H1 (cell line): ENCODE measurements around the gene B4GAT1. TPM values are rescaled to one million over a fixed set of nuclear protein-coding genes. Genes with fewer than 3 reads are reported as not detected.

ENCODE experiments used
- CTCF ChIA-PET: fragments of 300-600 bp; sonication (Branson Sonifier 250); formaldehyde crosslinking; loops from one replicate; lab custom pipeline; 2021; ENCODE audit not compliant: partially characterized antibody; lab: Charles Lee
- POLR2A ChIA-PET: fragments of 300-600 bp; sonication (Branson Sonifier 250); formaldehyde crosslinking; loops from one replicate; lab custom pipeline; 2021; ENCODE audit warnings: inconsistent platforms; ENCODE audit not compliant: partially characterized antibody; lab: Charles Lee
- DNase-seq, 2 experiments: peaks; one replicate each; pipeline versions ENCODE4 v3.0.0 to v3.0.0-alpha.2; 2010 to 2022; ENCODE audit warnings: low spot score in 2 of 2, low read depth in 1 of 2, mixed read lengths in 1 of 2
- FAIRE-seq: peaks from 2 replicates; lab custom pipeline; 2011; peaks lifted over from hg19 to GRCh38; lab: Jason Lieb, UNC
- H2AFZ ChIP-seq: 2 replicates; pipeline ENCODE4 v1.8.1; 2012; ENCODE audit warnings: low read length, inconsistent platforms
- H2AK5ac ChIP-seq: 2 replicates; pipeline ENCODE4 v1.6.1; 2013; ENCODE audit warnings: low read depth, low read length
- H2BK120ac ChIP-seq: replicated peaks from 2 replicates; pipeline ENCODE3; 2013; ENCODE audit warnings: low read depth, low read length, inconsistent platforms
- H2BK12ac ChIP-seq: 2 replicates; pipeline ENCODE4 v1.6.1; 2013; ENCODE audit warnings: low read depth, low read length
- H2BK15ac ChIP-seq: 2 replicates; pipeline ENCODE4 v1.6.1; 2013; ENCODE audit warnings: low read length
- H2BK20ac ChIP-seq: 2 replicates; pipeline ENCODE4 v1.6.1; 2013; ENCODE audit warnings: low read length
- H2BK5ac ChIP-seq: 2 replicates; pipeline ENCODE4 v1.6.1; 2013; ENCODE audit warnings: low read depth, low read length
- H3K14ac ChIP-seq: 2 replicates; pipeline ENCODE4 v1.6.1; 2013; ENCODE audit warnings: inconsistent platforms; ENCODE audit not compliant: insufficient read length
- H3K18ac ChIP-seq: 2 replicates; pipeline ENCODE4 v1.6.1; 2013; ENCODE audit warnings: low read length; ENCODE audit errors: extremely low read depth
- H3K23ac ChIP-seq: 2 replicates; pipeline ENCODE4 v1.6.1; 2013; ENCODE audit warnings: inconsistent platforms; ENCODE audit not compliant: insufficient read length
- H3K23me2 ChIP-seq: 2 replicates; pipeline ENCODE4 v1.6.1; 2013; ENCODE audit warnings: low read depth, low read length
- H3K27ac ChIP-seq: 2 replicates; pipeline ENCODE4 v1.6.1; 2011; ENCODE audit warnings: low read depth, low read length, inconsistent platforms
- H3K27me3 ChIP-seq, 4 experiments: replicated peaks in 1 of 4; 1 replicate in 1 of 4; 2 replicates in 3 of 4; pipeline versions ENCODE4 v1.6.1 to v1.8.1; 2011 to 2013; ENCODE audit warnings: low read length in 3 of 4, mild to moderate bottlenecking in 3 of 4, inconsistent platforms in 2 of 4, mixed read lengths in 2 of 4, moderate library complexity in 1 of 4; ENCODE audit not compliant: control insufficient read depth in 3 of 4, insufficient read depth in 3 of 4; ENCODE audit errors: extremely low read depth in 1 of 4
- H3K36me3 ChIP-seq, 4 experiments: 2 replicates each; pipeline versions ENCODE4 v1.6.1 to v1.8.1; 2011 to 2013; ENCODE audit warnings: mild to moderate bottlenecking in 4 of 4, low read length in 3 of 4, moderate library complexity in 2 of 4, control low read depth in 1 of 4, inconsistent platforms in 1 of 4; ENCODE audit not compliant: insufficient read depth in 4 of 4, control insufficient read depth in 2 of 4
- H3K4ac ChIP-seq: replicated peaks from 2 replicates; pipeline ENCODE3; 2013; ENCODE audit warnings: low read length, low read depth, mixed read lengths, inconsistent platforms; ENCODE audit not compliant: insufficient read length
- H3K4me1 ChIP-seq, 4 experiments: replicated peaks in 1 of 4; 1 replicate in 1 of 4; 2 replicates in 3 of 4; pipeline versions ENCODE4 v1.6.1 to v1.8.1; 2011 to 2013; ENCODE audit warnings: low read length in 3 of 4, inconsistent platforms in 2 of 4, mixed read lengths in 1 of 4; ENCODE audit not compliant: insufficient read depth in 4 of 4, control insufficient read depth in 3 of 4
- H3K4me2 ChIP-seq, 2 experiments: 2 replicates each; pipeline versions ENCODE4 v1.6.1 to v1.8.1; 2011 to 2013; ENCODE audit warnings: low read depth in 2 of 2, low read length in 2 of 2, control low read depth in 1 of 2, inconsistent platforms in 1 of 2, mild to moderate bottlenecking in 1 of 2; ENCODE audit not compliant: insufficient read depth in 1 of 2
- H3K4me3 ChIP-seq, 4 experiments: fragments of 200-600, 300-600 bp in 1 of 4; sonication (generic), shearing (Covaris generic), sonication (Bioruptor Twin) in 1 of 4; 2 replicates each; pipeline versions ENCODE4 v1.5.1 to v1.8.1; 2011 to 2016; ENCODE audit warnings: low read length in 4 of 4, low read depth in 3 of 4, control low read depth in 2 of 4, inconsistent platforms in 2 of 4, mild to moderate bottlenecking in 2 of 4, mixed read lengths in 1 of 4, moderate library complexity in 1 of 4; ENCODE audit not compliant: insufficient read depth in 2 of 4; ENCODE audit errors: extremely low read depth in 1 of 4
- H3K56ac ChIP-seq: replicated peaks from 2 replicates; pipeline ENCODE3; 2013; ENCODE audit warnings: low read depth, mild to moderate bottlenecking, mixed read lengths, low read length, inconsistent platforms; ENCODE audit not compliant: insufficient read length
- H3K79me1 ChIP-seq: 2 replicates; pipeline ENCODE4 v1.6.1; 2013; ENCODE audit warnings: low read depth, low read length, control low read depth
- H3K79me2 ChIP-seq, 2 experiments: 2 replicates each; pipeline versions ENCODE4 v1.6.1 to v1.8.1; 2012 to 2013; ENCODE audit warnings: low read length in 2 of 2, mild to moderate bottlenecking in 2 of 2, inconsistent platforms in 1 of 2; ENCODE audit not compliant: insufficient read depth in 2 of 2, control insufficient read depth in 1 of 2
- H3K9ac ChIP-seq, 4 experiments: replicated peaks in 1 of 4; 1 replicate in 1 of 4; 2 replicates in 3 of 4; pipeline versions ENCODE4 v1.6.1 to v1.8.1; 2011 to 2013; ENCODE audit warnings: low read depth in 3 of 4, low read length in 3 of 4, control low read depth in 2 of 4, mild to moderate bottlenecking in 2 of 4, moderate library complexity in 2 of 4, inconsistent platforms in 1 of 4; ENCODE audit errors: extremely low read depth in 1 of 4
- H3K9me3 ChIP-seq, 2 experiments: 2 replicates each; pipeline versions ENCODE4 v1.6.1 to v1.8.1; 2012 to 2013; ENCODE audit warnings: mild to moderate bottlenecking in 2 of 2, moderate library complexity in 2 of 2, control low read depth in 1 of 2, inconsistent platforms in 1 of 2, low read depth in 1 of 2, low read length in 1 of 2, mixed read lengths in 1 of 2; ENCODE audit not compliant: insufficient read depth in 2 of 2
- H4K20me1 ChIP-seq, 2 experiments: replicated peaks in 1 of 2; 2 replicates each; pipeline versions ENCODE3 to v1.8.1; 2011 to 2013; ENCODE audit warnings: inconsistent platforms in 2 of 2, low read length in 2 of 2, mild to moderate bottlenecking in 1 of 2; ENCODE audit not compliant: insufficient read depth in 2 of 2, control insufficient read depth in 1 of 2
- H4K5ac ChIP-seq: 2 replicates; pipeline ENCODE4 v1.6.1; 2013; ENCODE audit warnings: low read length, low read depth, mixed read lengths, inconsistent platforms; ENCODE audit not compliant: insufficient read length
- H4K8ac ChIP-seq: 2 replicates; pipeline ENCODE4 v1.8.0; 2013; ENCODE audit warnings: mild to moderate bottlenecking, moderate library complexity, low read length, inconsistent platforms; ENCODE audit not compliant: insufficient read depth; ENCODE audit errors: extremely low read depth
- H4K91ac ChIP-seq: replicated peaks from 2 replicates; pipeline ENCODE3; 2013; ENCODE audit warnings: low read length, mixed read lengths, inconsistent platforms; ENCODE audit not compliant: insufficient read length
- ASH2L ChIP-seq: fragments of 200-600, 300-600 bp; sonication (generic); IDR thresholded peaks from one replicate; pipeline ENCODE4 v1.7.1; 2017; ENCODE audit warnings: low read length
- CBX8 ChIP-seq: fragments of 300-800, 300-1000 bp; sonication (generic); IDR thresholded peaks from 2 replicates; pipeline ENCODE4 v1.7.1; 2016; ENCODE audit warnings: low read depth, low read length, borderline replicate concordance
- FOSL1 ChIP-seq: IDR thresholded peaks from 2 replicates; pipeline ENCODE4 v1.6.1; 2011; ENCODE audit warnings: mild to moderate bottlenecking, low read depth, low read length, moderate library complexity; ENCODE audit not compliant: insufficient read depth
- JUN ChIP-seq: IDR thresholded peaks from 2 replicates; pipeline ENCODE4 v1.6.1; 2011; ENCODE audit warnings: low read depth, mild to moderate bottlenecking, improper control_type of control experiment, low read length
- KDM4A ChIP-seq: IDR thresholded peaks from one replicate; pipeline ENCODE4 v1.7.1; 2012; ENCODE audit warnings: low read depth, mild to moderate bottlenecking, moderate library complexity, low read length, inconsistent platforms; ENCODE audit not compliant: severe bottlenecking
- PHF8 ChIP-seq: fragments of 200-600 bp; sonication (generic); conservative IDR thresholded peaks from 2 replicates; pipeline ENCODE4 v1.7.1; 2012; ENCODE audit warnings: low read depth, mild to moderate bottlenecking, inconsistent platforms, low read length, moderate library complexity
- RBBP5 ChIP-seq: IDR thresholded peaks from 2 replicates; pipeline ENCODE4 v1.7.1; 2012; ENCODE audit warnings: low read depth, mild to moderate bottlenecking, inconsistent platforms, low read length, moderate library complexity, borderline replicate concordance
- RFX5 ChIP-seq: IDR thresholded peaks from 2 replicates; pipeline ENCODE4 v1.6.1; 2011; ENCODE audit warnings: low read depth, low read length, improper control_type of control experiment, borderline replicate concordance
- TAF7 ChIP-seq: optimal IDR thresholded peaks from 2 replicates; pipeline ENCODE3; 2011; ENCODE audit warnings: low read depth, mild to moderate bottlenecking, inconsistent platforms, low read length, moderate library complexity, borderline replicate concordance
- TEAD4 ChIP-seq: IDR thresholded peaks from 2 replicates; pipeline ENCODE4 v1.6.1; 2012; ENCODE audit warnings: low read depth, low read length, inconsistent platforms, mixed read lengths
- WGBS, 2 experiments: shearing (Covaris generic) in 1 of 2; methylation state at CpG; one replicate each; pipeline versions ENCODE4 v1.1.6 to v1.1.7; 2013 to 2015; ENCODE audit warnings: low lambda C conversion rate in 2 of 2, mixed read lengths in 2 of 2, inconsistent platforms in 1 of 2, low coverage in 1 of 2, missing lambda C conversion rate in 1 of 2; ENCODE audit not compliant: insufficient replicate concordance in 2 of 2, insufficient coverage in 1 of 2, insufficient read length in 1 of 2; ENCODE audit errors: extremely low coverage in 1 of 2, missing lambda C conversion rate in 1 of 2; 5-methylcytosine and 5-hydroxymethylcytosine counted together
- polyA plus RNA-seq, 7 experiments: library from polyadenylated mRNA; depleted of rRNA in 3 of 7; stranded (reverse) in 5 of 7; unstranded in 2 of 7; fragments of >200 nt in 5 of 7; fragments of 200-250 nt in 2 of 7; gene quantifications; 1 replicate in 5 of 7; 2 replicates in 1 of 7; 4 replicates in 1 of 7; pipeline versions ENCODE4 v1.2.1 to v1.2.3, GENCODE V29; 2011 to 2013; ENCODE audit warnings: missing spikeins in 2 of 7, mixed read lengths in 2 of 7
- total RNA-seq: library from RNA; stranded (reverse); fragmentation: NEBNext Ultra II Directional; extraction: Animal tissue kit (Norgen Biotek cat#: 25700); gene quantifications from 2 replicates; pipeline ENCODE4 v1.2.1, GENCODE V29; 2021

B4GAT1 gene
- total and polyA plus RNA-seq, 2 of the 8 experiments (the other 6 are each of a cell fraction or from before 2014, with no cell fraction given) = 22.2 to 27.8 TPM

DNA sequence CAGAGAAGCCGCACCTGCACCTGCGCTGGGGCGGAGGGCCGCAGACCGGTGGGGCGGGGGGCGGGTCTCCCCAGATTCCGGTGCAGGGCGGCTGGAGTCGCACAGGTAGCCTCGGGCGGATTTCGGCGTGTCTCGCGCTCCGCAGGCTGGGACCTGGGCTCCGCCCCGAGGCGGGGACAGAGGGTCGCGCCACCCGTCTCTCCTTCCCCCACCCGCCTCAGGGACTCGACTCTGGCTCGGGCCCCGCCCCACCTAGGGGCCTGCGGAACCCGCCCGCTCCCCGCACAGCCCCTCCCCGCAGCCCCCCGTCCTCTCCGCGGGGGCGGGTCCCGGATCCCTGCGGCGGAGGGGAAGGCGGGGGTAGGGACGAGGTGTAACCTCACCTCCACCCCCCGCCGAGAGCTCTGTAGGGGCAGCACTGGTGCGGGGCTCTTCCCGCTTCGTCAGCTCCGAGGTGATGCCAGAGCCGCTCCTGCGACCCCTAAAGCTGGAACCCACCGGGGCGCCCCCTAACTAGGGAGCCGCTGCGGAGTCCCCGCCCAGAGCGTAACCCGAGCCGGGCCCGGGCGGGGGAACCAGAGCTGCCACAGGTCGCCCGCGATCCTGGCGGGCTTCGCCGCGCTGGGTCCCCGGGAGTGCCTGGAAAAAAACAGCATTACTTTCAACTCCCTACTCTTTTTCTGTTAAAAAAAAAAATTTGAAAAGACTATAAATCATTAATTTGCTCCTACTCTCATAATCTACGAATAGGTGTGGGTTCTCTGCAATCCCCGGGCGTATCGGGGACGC lies 24.4 kb upstream of the B4GAT1 start, which contains the start of gene SLC29A2:
Gene SLC29A2 (minus strand): TSS at position 134 of the 789 bp plus-strand sequence. CDS start 169 bp downstream, outside the sequence.
- Histone ChIP-seq H2AK5ac (peak within 1 kb of the TSS; percentile 95; the same call in 1 of the 2 replicates), H3K79me2 (peaks cover 0 to 16% of the 10 kb centered on the region in 2 experiments; a peak in 2 of 4 replicates), H2BK120ac (peak within 1 kb of the TSS; percentile 96), H3K56ac (peak within 1 kb of the TSS; percentile 98), H4K8ac (peak within 1 kb of the TSS; percentile 95), H3K4me1 (peaks cover 0 to 8% (median 7%) of the 10 kb centered on the region in 4 experiments; a peak in 6 of 7 replicates), H4K5ac (peak within 1 kb of the TSS; percentile 63), H3K27ac (peak within 1 kb of the TSS; percentile 86), H3K27me3 (no peaks in the 10 kb centered on the region), H3K4me2 (peak within 1 kb of the TSS; percentile 76 to 86), H3K18ac (peak within 1 kb of the TSS; percentile 90), H3K36me3 (peaks cover 10 to 31% (median 26%) of the 10 kb centered on the region in 4 experiments), H2BK15ac (peak within 1 kb of the TSS; percentile 88; the same call in 1 of the 2 replicates), H2BK12ac (peak within 1 kb of the TSS; percentile 90; the same call in 1 of the 2 replicates), H3K9me3 (no peaks in the 10 kb centered on the region), H2AFZ (peak within 1 kb of the TSS; percentile 71; the same call in 1 of the 2 replicates), H3K23me2 (peaks cover 7% of the 10 kb centered on the region; the same call in 1 of the 2 replicates), H3K4ac (peak within 1 kb of the TSS; percentile 99), H3K9ac (peak within 1 kb of the TSS; percentile 83 to 89 (median 85)), H2BK5ac (peak within 1 kb of the TSS; percentile 98), H3K4me3 (peak within 1 kb of the TSS; percentile 77 to 93 (median 82)), H3K79me1 (peaks cover 9% of the 10 kb centered on the region; the same call in 1 of the 2 replicates), H4K20me1 (peaks cover 9 to 29% of the 10 kb centered on the region in 2 experiments), H3K23ac (no peak within 1 kb of the TSS), H2BK20ac (peak within 1 kb of the TSS; percentile 90; the same call in 1 of the 2 replicates), H3K14ac (no peak within 1 kb of the TSS), H4K91ac (peak within 1 kb of the TSS; percentile 98)
- ChIA-PET POLR2A (interaction anchor here (0.7 to 28.0 kb wide), 11 partner anchors 13 to 369 kb away, joined by 3 to 487 read pairs (median 5); partner anchors contain the start of genes B4GAT1, BANF1, BRMS1 and MRPL11), CTCF (interaction anchor here (0.8 to 7.1 kb wide), 7 partner anchors 11 to 104 kb away, joined by 3 to 51 read pairs (median 5); no protein-coding TSS in a partner anchor)
- FAIRE-seq (no peak), DNase-seq (peak; percentile 92 to 94)
- WGBS, 2 experiments = 1% methylated on average over 17 of the region's 72 CpGs; no CpG with 5 or more reads in 1 of the 2 experiments
- TF ChIP-seq RBBP5 = 0 out of 2 replicates have a peak, but pooled peaks have one; percentile 28
- no peak for TF ChIP-seq CBX8
- peak; percentile 67 for TF ChIP-seq PHF8
- peak; percentile 49 for TF ChIP-seq TAF7
- TF ChIP-seq KDM4A = peak; percentile 24
- TF ChIP-seq ASH2L = peak; percentile 64
- TF ChIP-seq JUN = no peak
- no peak for TF ChIP-seq RFX5
- no peak for TF ChIP-seq TEAD4
- TF ChIP-seq FOSL1 = no peak
